HG03103 (cell line): Measurements from ENCODE around the gene OPRD1.
"Not testable (repeated sequence)": the region's sequence is repeated elsewhere in the genome, so short reads cannot be mapped to it uniquely, and the experiment has no call there.

Source experiments
- ATAC-seq: cut with Tn5 transposase; IDR thresholded peaks from one replicate; pipeline ENCODE4 v1.9.1; 2021; ENCODE audit warnings: low read depth; ENCODE audit not compliant: unreplicated experiment

OPRD1 gene

GRCh38 chr1:28796352-28797211 is 15.4 kb upstream of the OPRD1 start:
- no peak for ATAC-seq

- ATAC-seq: no peak
Measured at GRCh38 chr1:28800324-28800723, 11.6 kb upstream of the OPRD1 start.

- ATAC-seq: no peak
Measured at GRCh38 chr1:28801461-28801860, 10.5 kb upstream of the OPRD1 start.

GRCh38 chr1:28803051-28803450 is 8.9 kb upstream of the OPRD1 start:
- no peak for ATAC-seq

- ATAC-seq: no peak
Measured at GRCh38 chr1:28803662-28804061, 8.3 kb upstream of the OPRD1 start.

- no peak for ATAC-seq
Measured at GRCh38 chr1:28804071-28804470, 7.9 kb upstream of the OPRD1 start.

- ATAC-seq: no peak
Measured at GRCh38 chr1:28807046-28807445, 4.9 kb upstream of the OPRD1 start.

GRCh38 chr1:28807986-28808385 is 4.0 kb upstream of the OPRD1 start:
- ATAC-seq: no peak

- ATAC-seq: no peak
Measured at GRCh38 chr1:28811369-28811765, 603 bp upstream of the OPRD1 start.

GRCh38 chr1:28812669-28813468 is 899 bp downstream of the OPRD1 start:
- ATAC-seq: no peak

GRCh38 chr1:28813931-28814465 is 2.0 kb downstream of the OPRD1 start:
- no peak for ATAC-seq

- no peak for ATAC-seq
Measured at GRCh38 chr1:28815533-28816185, 3.7 kb downstream of the OPRD1 start.

- no peak for ATAC-seq
Measured at GRCh38 chr1:28817133-28817532, 5.2 kb downstream of the OPRD1 start.

- no peak for ATAC-seq
Measured at GRCh38 chr1:28819020-28819419, 7.0 kb downstream of the OPRD1 start.

GRCh38 chr1:28822799-28823198 is 10.8 kb downstream of the OPRD1 start:
- ATAC-seq: no peak

GRCh38 chr1:28824061-28824460 is 12.1 kb downstream of the OPRD1 start:
- not testable (repeated sequence) for ATAC-seq

- not testable (repeated sequence) for ATAC-seq
Measured at GRCh38 chr1:28828227-28828858, 16.4 kb downstream of the OPRD1 start.

- ATAC-seq: no peak
Measured at GRCh38 chr1:28830814-28831213, 18.8 kb downstream of the OPRD1 start.

- ATAC-seq: no peak
Measured at GRCh38 chr1:28832966-28833365, 21.0 kb downstream of the OPRD1 start.

GRCh38 chr1:28833381-28833780 is 21.4 kb downstream of the OPRD1 start:
- ATAC-seq: no peak
